Neural progenitor cell (in vitro differentiated cells): ENCODE results near the gene ROBO2. TPM values are rescaled to one million over a fixed set of nuclear protein-coding genes. Genes with fewer than 3 reads are reported as not detected.

ENCODE experiments used
- DNase-seq: peaks from one replicate; pipeline ENCODE4 v3.0.0-alpha.2; 2016; ENCODE audit warnings: low spot score
- H2AFZ ChIP-seq: fragments of 200-600 bp; sonication (generic); replicated peaks from 2 replicates; pipeline ENCODE4 v1.6.1; 2016; ENCODE audit warnings: antibody characterized with exemption
- H3F3A ChIP-seq: fragments of 200-600 bp; sonication (generic); 2 replicates; pipeline ENCODE4 v1.6.1; 2016; ENCODE audit warnings: antibody characterized with exemption, low read depth
- H3K27ac ChIP-seq: fragments of 200-600 bp; sonication (generic); 2 replicates; pipeline ENCODE4 v1.5.1; 2016; ENCODE audit warnings: mild to moderate bottlenecking
- H3K27me3 ChIP-seq: fragments of 200-600 bp; sonication (generic); 2 replicates; pipeline ENCODE4 v1.6.1; 2016; ENCODE audit warnings: mild to moderate bottlenecking, moderate library complexity
- H3K36me3 ChIP-seq: fragments of 200-600 bp; sonication (generic); 2 replicates; pipeline ENCODE4 v1.5.1; 2016
- H3K4me1 ChIP-seq: fragments of 200-600 bp; sonication (generic); 2 replicates; pipeline ENCODE4 v1.6.1; 2016; ENCODE audit warnings: mixed run types
- H3K4me2 ChIP-seq: fragments of 200-600 bp; sonication (generic); 2 replicates; pipeline ENCODE4 v1.6.1; 2016
- H3K4me3 ChIP-seq: fragments of 200-600 bp; sonication (generic); 2 replicates; pipeline ENCODE4 v1.5.1; 2016
- H3K79me2 ChIP-seq: fragments of 200-600 bp; sonication (generic); 2 replicates; pipeline ENCODE4 v1.6.1; 2016; ENCODE audit warnings: low read depth
- H3K9ac ChIP-seq: fragments of 200-600 bp; sonication (generic); 2 replicates; pipeline ENCODE4 v1.6.1; 2016
- H3K9me3 ChIP-seq: fragments of 200-600 bp; sonication (generic); 2 replicates; pipeline ENCODE4 v1.5.1; 2016; ENCODE audit warnings: low read depth
- H4K20me1 ChIP-seq: fragments of 200-600 bp; sonication (generic); 2 replicates; pipeline ENCODE4 v1.6.1; 2016; ENCODE audit warnings: low read depth
- H3K27ac Mint-ChIP-seq: 3 replicates; pipeline ENCODE4 v1.8.0; 2021; ENCODE audit warnings: mixed read lengths
- H3K27me3 Mint-ChIP-seq: 2 replicates; pipeline ENCODE4 v1.8.0; 2022; ENCODE audit warnings: low read depth, mild to moderate bottlenecking, inconsistent platforms, moderate library complexity, mixed read lengths; ENCODE audit not compliant: insufficient read depth
- H3K36me3 Mint-ChIP-seq: 3 replicates; pipeline ENCODE4 v1.8.0; 2021; ENCODE audit warnings: mixed read lengths
- H3K4me1 Mint-ChIP-seq: 3 replicates; pipeline ENCODE4 v1.8.0; 2021; ENCODE audit warnings: mixed read lengths
- H3K4me3 Mint-ChIP-seq: 3 replicates; pipeline ENCODE4 v1.8.0; 2021; ENCODE audit warnings: mild to moderate bottlenecking, moderate library complexity, mixed read lengths
- H3K9me3 Mint-ChIP-seq: 3 replicates; pipeline ENCODE4 v1.8.0; 2020; ENCODE audit warnings: mixed read lengths
- CTCF ChIP-seq: fragments of 200-600 bp; sonication (generic); IDR thresholded peaks from 2 replicates; pipeline ENCODE4 v1.5.1; 2017; ENCODE audit warnings: antibody characterized with exemption, mild to moderate bottlenecking
- EZH2 ChIP-seq: fragments of 200-600 bp; sonication (generic); IDR thresholded peaks from 2 replicates; pipeline ENCODE4 v1.6.1; 2017; ENCODE audit warnings: antibody characterized with exemption, mild to moderate bottlenecking, moderate library complexity
- EZH2phosphoT487 ChIP-seq: fragments of 200-600 bp; sonication (generic); IDR thresholded peaks from 2 replicates; pipeline ENCODE4 v1.6.1; 2017; ENCODE audit warnings: antibody characterized with exemption
- total RNA-seq: library from RNA; depleted of rRNA; stranded (reverse); fragments of >200 nt; gene quantifications from 2 replicates; pipeline ENCODE4 v1.2.3, GENCODE V29; 2015; ENCODE audit warnings: low replicate concordance

ROBO2 gene
- total RNA-seq, 1 donor from 2014 or later = 15.0 TPM

GRCh38 chr3:77014226-77014625 is 25.7 kb upstream of the ROBO2 start:
- no peaks in the 10 kb centered on the region for H3K79me2 ChIP-seq
- peak overlapping the region; percentile 63 for H3K4me2 ChIP-seq
- no peaks in the 10 kb centered on the region for H3K27me3 ChIP-seq
- H4K20me1 ChIP-seq = no peaks in the 10 kb centered on the region
- no peak overlapping the region for H3K27ac Mint-ChIP-seq
- H3K4me1 Mint-ChIP-seq = peaks cover 12% of the 10 kb centered on the region
- no peak for TF ChIP-seq EZH2phosphoT487
- no peak for TF ChIP-seq EZH2
- no peak for TF ChIP-seq CTCF
- peak; percentile 68 for DNase-seq
- H3K9ac ChIP-seq = no peak overlapping the region
- no peaks in the 10 kb centered on the region for H3K27me3 Mint-ChIP-seq
- H3F3A ChIP-seq = peaks cover 11% of the 10 kb centered on the region
- peaks cover 18% of the 10 kb centered on the region for H3K4me1 ChIP-seq
- peak overlapping the region; percentile 21 for H3K4me3 ChIP-seq
- H3K9me3 ChIP-seq = no peaks in the 10 kb centered on the region
- no peaks in the 10 kb centered on the region for H3K36me3 ChIP-seq
- no peaks in the 10 kb centered on the region for H3K36me3 Mint-ChIP-seq
- peak overlapping the region; percentile 83 for H3K27ac ChIP-seq
- peak overlapping the region; percentile 78 for H2AFZ ChIP-seq
- peaks cover 6% of the 10 kb centered on the region for H3K9me3 Mint-ChIP-seq
- H3K4me3 Mint-ChIP-seq = no peak overlapping the region

DNA sequence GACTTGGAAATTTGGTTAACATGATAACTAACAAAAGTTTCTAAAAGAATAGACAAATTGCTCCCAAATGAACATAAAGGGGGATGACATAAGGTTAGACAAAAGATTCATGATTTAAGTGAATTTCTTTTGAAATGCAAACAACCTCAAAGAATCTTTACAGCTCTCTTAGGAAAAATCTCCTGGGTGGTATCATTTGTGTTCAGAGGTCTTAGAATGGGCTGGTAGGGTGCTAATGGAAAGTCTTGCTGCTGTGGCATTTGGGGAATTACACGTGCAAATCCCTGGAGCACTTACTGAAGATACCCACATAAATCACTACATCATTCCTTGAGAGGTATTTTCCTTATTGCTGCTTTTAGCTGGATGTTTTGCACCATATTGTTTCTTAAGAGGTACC is 14.4 kb upstream of the ROBO2 start:
- H3K36me3 Mint-ChIP-seq = no peaks in the 10 kb centered on the region
- no peaks in the 10 kb centered on the region for H3K27me3 ChIP-seq
- no peaks in the 10 kb centered on the region for H4K20me1 ChIP-seq
- H3K4me3 ChIP-seq = no peak overlapping the region
- TF ChIP-seq EZH2 (no peak), EZH2phosphoT487 (no peak), CTCF (no peak)
- no peak overlapping the region for H3K4me3 Mint-ChIP-seq
- peaks cover 3% of the 10 kb centered on the region for H3K27me3 Mint-ChIP-seq
- H3K9me3 ChIP-seq = no peaks in the 10 kb centered on the region
- H3K4me2 ChIP-seq = peak overlapping the region; percentile 52
- peak overlapping the region; percentile 17 for H3K27ac ChIP-seq
- H3K36me3 ChIP-seq = no peaks in the 10 kb centered on the region
- H2AFZ ChIP-seq = no peak overlapping the region
- H3K9me3 Mint-ChIP-seq = no peaks in the 10 kb centered on the region
- H3K9ac ChIP-seq = no peak overlapping the region
- H3F3A ChIP-seq = peaks cover 11% of the 10 kb centered on the region
- H3K4me1 ChIP-seq = peaks cover 39% of the 10 kb centered on the region
- H3K27ac Mint-ChIP-seq = no peak overlapping the region
- no peaks in the 10 kb centered on the region for H3K79me2 ChIP-seq
- peak; percentile 39 for DNase-seq
- peaks cover 5% of the 10 kb centered on the region for H3K4me1 Mint-ChIP-seq

GRCh38 chr3:77026904-77027634 is 12.8 kb upstream of the ROBO2 start:
- Mint-ChIP-seq H3K27me3 (no peaks in the 10 kb centered on the region), H3K9me3 (no peaks in the 10 kb centered on the region), H3K4me3 (no peak overlapping the region), H3K27ac (no peak overlapping the region), H3K36me3 (no peaks in the 10 kb centered on the region), H3K4me1 (peaks cover 5% of the 10 kb centered on the region)
- Histone ChIP-seq H3F3A (peaks cover 11% of the 10 kb centered on the region), H3K79me2 (no peaks in the 10 kb centered on the region), H3K9me3 (no peaks in the 10 kb centered on the region), H3K4me3 (no peak overlapping the region), H3K9ac (no peak overlapping the region), H4K20me1 (no peaks in the 10 kb centered on the region), H3K27me3 (no peaks in the 10 kb centered on the region), H3K27ac (no peak overlapping the region), H2AFZ (peak overlapping the region; percentile 63), H3K4me1 (peaks cover 39% of the 10 kb centered on the region), H3K4me2 (no peak overlapping the region), H3K36me3 (no peaks in the 10 kb centered on the region)
- no peak for DNase-seq
- TF ChIP-seq EZH2 = no peak
- no peak for TF ChIP-seq EZH2phosphoT487
- TF ChIP-seq CTCF = no peak
